NT2/D1 (cell line): ENCODE results near the gene PCDHA12.

Experiments
- SUZ12 ChIP-seq: IDR thresholded peaks from 2 replicates; pipeline ENCODE4 v1.6.1; 2011; ENCODE audit not compliant: insufficient read length, insufficient read depth; ENCODE audit errors: extremely low read depth
- YY1 ChIP-seq: IDR thresholded peaks from 2 replicates; pipeline ENCODE4 v1.6.1; 2011; ENCODE audit not compliant: insufficient read length, insufficient read depth

DNA sequence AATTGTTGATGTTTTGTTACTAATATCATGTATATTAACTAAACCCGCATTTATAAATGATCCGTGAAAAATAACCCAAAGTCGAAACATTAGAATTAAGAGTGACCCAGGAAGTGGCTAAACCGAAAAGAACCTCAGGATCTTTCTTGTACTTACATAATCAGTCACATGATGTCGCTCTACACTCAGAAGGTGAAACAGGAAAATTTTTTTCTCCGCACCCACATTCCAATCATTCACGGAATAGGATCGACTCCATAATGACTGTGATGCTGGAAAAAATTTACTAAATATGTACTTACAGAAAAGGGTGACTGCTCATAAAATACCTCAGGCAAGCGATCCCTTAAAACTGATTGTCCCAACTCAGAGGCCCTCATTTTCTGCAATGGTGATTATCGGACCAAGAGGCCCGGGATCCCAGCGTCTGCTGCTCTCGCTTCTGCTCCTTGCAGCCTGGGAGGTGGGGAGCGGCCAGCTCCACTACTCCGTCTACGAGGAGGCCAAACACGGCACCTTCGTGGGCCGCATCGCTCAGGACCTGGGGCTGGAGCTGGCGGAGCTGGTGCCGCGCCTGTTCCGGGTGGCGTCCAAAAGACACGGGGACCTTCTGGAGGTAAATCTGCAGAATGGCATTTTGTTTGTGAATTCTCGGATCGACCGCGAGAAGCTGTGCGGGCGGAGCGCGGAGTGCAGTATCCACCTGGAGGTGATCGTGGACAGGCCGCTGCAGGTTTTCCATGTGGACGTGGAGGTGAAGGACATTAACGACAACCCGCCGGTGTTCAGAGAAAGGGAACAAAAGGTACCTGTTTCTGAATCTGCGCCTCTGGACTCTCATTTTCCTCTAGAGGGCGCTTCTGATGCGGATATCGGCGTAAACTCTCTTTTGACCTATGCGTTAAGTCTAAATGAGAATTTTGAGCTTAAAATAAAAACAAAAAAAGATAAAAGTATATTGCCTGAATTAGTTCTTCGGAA, at the start of gene PCDHA12:
- TF ChIP-seq YY1, result no peak
- TF ChIP-seq SUZ12, result no peak
